Osteocyte (in vitro differentiated cells): ENCODE results near the gene SLC28A2. TPM values are rescaled to one million over a fixed set of nuclear protein-coding genes. Genes with fewer than 3 reads are reported as not detected.
A peak's percentile ranks its signal among the peaks of the same experiment; 100 is the strongest.
"Not testable (repeated sequence)": the region's sequence is repeated elsewhere in the genome, so short reads cannot be mapped to it uniquely, and the experiment has no call there.

Experiments used
- DNase-seq: peaks from one replicate; pipeline ENCODE4 v3.0.0; 2021; ENCODE audit warnings: mixed read lengths; ENCODE audit not compliant: unreplicated experiment; ENCODE audit errors: extremely low spot score
- H3K27ac Mint-ChIP-seq: one replicate; pipeline ENCODE4 v1.8.0; 2021; ENCODE audit warnings: mild to moderate bottlenecking, mixed read lengths; ENCODE audit not compliant: unreplicated experiment
- H3K27me3 Mint-ChIP-seq: one replicate; pipeline ENCODE4 v1.8.0; 2021; ENCODE audit warnings: mixed read lengths; ENCODE audit not compliant: unreplicated experiment
- H3K36me3 Mint-ChIP-seq: one replicate; pipeline ENCODE4 v1.8.0; 2021; ENCODE audit warnings: mixed read lengths; ENCODE audit not compliant: unreplicated experiment
- H3K4me1 Mint-ChIP-seq: one replicate; pipeline ENCODE4 v1.8.0; 2021; ENCODE audit warnings: mixed read lengths; ENCODE audit not compliant: unreplicated experiment
- H3K4me3 Mint-ChIP-seq: one replicate; pipeline ENCODE4 v1.8.0; 2021; ENCODE audit warnings: mild to moderate bottlenecking, moderate library complexity, mixed read lengths; ENCODE audit not compliant: unreplicated experiment
- H3K9me3 Mint-ChIP-seq: one replicate; pipeline ENCODE4 v1.8.0; 2021; ENCODE audit warnings: mixed read lengths; ENCODE audit not compliant: unreplicated experiment
- CTCF ChIP-seq: fragments of 200-600 bp; sonication (generic); IDR thresholded peaks from 2 replicates; pipeline ENCODE4 v1.5.0; 2021; ENCODE audit warnings: antibody characterized with exemption, mild to moderate bottlenecking, moderate library complexity
- total RNA-seq: library from RNA; stranded (reverse); gene quantifications from 2 replicates; pipeline ENCODE4 v1.2.1, GENCODE V29; 2021

SLC28A2 gene
- total RNA-seq, 1 donor from 2014 or later: not detected

DNA sequence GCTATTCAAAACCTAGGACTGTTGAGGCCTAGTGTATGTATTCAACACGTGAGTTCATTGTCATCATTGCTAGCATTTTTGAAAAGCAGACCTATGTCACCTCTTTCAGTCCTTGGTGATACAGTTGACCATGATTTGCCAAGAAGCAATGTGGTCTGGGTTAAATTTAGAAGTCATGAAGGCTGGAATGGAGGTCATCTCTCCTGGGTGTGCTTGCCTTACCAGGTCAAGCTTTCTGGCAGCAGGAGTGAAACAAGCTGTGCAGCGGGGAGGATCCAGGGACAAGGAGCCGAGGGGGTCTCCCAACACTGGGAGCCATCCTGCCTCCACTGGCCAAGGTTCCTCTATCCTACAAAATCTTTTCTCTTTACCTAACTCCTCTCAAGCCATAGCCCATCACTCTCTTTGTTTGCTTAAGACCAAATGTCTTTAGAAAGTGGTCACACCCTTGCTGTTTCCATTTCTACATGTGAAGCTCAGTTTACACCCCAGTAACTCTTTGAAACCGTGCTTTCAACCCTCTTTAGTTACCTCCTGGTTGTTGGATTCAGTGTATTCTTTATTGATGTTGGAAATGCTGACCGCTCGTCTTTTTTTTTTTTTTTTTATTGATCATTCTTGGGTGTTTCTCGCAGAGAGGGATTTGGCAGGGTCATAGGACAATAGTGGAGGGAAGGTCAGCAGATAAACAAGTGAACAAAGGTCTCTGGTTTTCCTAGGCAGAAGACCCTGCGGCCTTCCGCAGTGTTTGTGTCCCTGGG lies 40.0 kb downstream of the SLC28A2 start:
- no peak overlapping the region for H3K27ac Mint-ChIP-seq
- no peaks in the 10 kb centered on the region for H3K4me1 Mint-ChIP-seq
- no peaks in the 10 kb centered on the region for H3K9me3 Mint-ChIP-seq
- no peak for TF ChIP-seq CTCF
- no peak overlapping the region for H3K4me3 Mint-ChIP-seq
- no peak for DNase-seq
- peaks cover 6% of the 10 kb centered on the region for H3K27me3 Mint-ChIP-seq
- no peaks in the 10 kb centered on the region for H3K36me3 Mint-ChIP-seq

DNA sequence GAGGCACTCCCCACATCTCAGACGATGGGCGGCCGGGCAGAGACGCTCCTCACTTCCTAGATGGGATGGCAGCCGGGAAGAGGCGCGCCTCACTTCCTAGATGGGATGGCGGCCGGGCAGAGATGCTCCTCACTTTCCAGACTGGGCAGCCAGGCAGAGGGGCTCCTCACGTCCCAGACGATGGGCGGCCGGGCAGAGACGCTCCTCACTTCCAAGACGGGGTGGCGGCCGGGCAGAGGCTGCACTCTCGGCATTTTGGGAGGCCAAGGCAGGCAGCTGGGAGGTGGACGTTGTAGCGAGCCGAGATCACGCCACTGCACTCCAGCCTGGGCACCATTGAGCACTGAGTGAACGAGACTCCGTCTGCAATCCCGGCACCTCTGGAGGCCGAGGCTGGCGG lies 41.3 kb downstream of the SLC28A2 start:
- not testable (repeated sequence) for H3K9me3 Mint-ChIP-seq, DNase-seq, H3K36me3 Mint-ChIP-seq, H3K27ac Mint-ChIP-seq, H3K4me1 Mint-ChIP-seq, H3K27me3 Mint-ChIP-seq, H3K4me3 Mint-ChIP-seq

DNA sequence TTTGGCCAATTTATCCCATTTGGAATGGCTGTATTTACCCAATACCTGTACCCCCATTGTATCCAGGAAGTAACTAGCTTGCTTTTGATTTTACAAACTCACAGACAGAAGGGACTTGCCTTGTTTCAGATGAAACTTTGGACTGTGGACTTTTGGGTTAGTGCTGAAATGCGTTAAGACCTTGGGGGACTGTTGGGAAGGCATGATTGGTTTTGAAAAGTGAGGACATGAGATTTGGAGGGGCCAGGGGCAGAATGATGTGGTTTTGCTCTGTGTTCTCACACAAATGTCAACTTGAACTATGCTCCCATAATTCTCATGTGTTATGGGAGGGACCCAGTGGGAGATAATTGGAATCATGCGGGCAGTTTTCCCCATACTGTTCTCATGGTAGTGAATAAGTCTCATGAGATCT lies 46.9 kb downstream of the SLC28A2 start:
- not testable (repeated sequence) for H3K27me3 Mint-ChIP-seq, H3K4me3 Mint-ChIP-seq, DNase-seq, H3K9me3 Mint-ChIP-seq, H3K36me3 Mint-ChIP-seq, H3K27ac Mint-ChIP-seq, H3K4me1 Mint-ChIP-seq

DNA sequence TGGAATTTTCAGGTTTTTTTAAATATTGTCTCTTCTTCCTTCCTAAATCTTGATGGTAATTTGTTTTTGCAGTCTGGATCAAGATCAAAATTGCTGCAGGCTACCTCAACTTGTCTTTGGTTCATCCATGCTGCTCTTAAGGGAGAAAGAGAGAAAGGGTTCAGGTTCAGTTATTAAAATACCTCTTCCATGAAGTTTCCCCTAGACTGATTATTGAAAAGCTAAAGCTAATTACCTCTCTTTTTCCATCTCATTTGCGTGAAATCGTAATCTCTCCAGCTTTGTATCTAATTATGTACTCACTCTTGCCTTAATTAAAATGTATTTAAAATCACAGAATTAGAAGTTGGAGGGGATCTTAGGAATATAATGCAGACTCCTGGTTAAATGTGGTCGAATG lies 52.7 kb downstream of the SLC28A2 start:
- H3K27me3 Mint-ChIP-seq: peaks cover 28% of the 10 kb centered on the region

GRCh38 chr15:45306105-45306504 lies 54.1 kb downstream of the SLC28A2 start:
- no peak overlapping the region for H3K4me3 Mint-ChIP-seq
- no peaks in the 10 kb centered on the region for H3K36me3 Mint-ChIP-seq
- no peak for TF ChIP-seq CTCF
- H3K27me3 Mint-ChIP-seq: peaks cover 33% of the 10 kb centered on the region
- H3K27ac Mint-ChIP-seq: no peak overlapping the region
- H3K9me3 Mint-ChIP-seq: no peaks in the 10 kb centered on the region
- no peaks in the 10 kb centered on the region for H3K4me1 Mint-ChIP-seq
- no peak for DNase-seq

More for the DNA sequence above, 52.7 kb downstream of the SLC28A2 start:
- H3K4me3 Mint-ChIP-seq: no peak overlapping the region
- no peak overlapping the region for H3K27ac Mint-ChIP-seq
- no peak for TF ChIP-seq CTCF
- H3K4me1 Mint-ChIP-seq: no peaks in the 10 kb centered on the region
- no peak for DNase-seq
- no peaks in the 10 kb centered on the region for H3K9me3 Mint-ChIP-seq
- no peaks in the 10 kb centered on the region for H3K36me3 Mint-ChIP-seq

DNA sequence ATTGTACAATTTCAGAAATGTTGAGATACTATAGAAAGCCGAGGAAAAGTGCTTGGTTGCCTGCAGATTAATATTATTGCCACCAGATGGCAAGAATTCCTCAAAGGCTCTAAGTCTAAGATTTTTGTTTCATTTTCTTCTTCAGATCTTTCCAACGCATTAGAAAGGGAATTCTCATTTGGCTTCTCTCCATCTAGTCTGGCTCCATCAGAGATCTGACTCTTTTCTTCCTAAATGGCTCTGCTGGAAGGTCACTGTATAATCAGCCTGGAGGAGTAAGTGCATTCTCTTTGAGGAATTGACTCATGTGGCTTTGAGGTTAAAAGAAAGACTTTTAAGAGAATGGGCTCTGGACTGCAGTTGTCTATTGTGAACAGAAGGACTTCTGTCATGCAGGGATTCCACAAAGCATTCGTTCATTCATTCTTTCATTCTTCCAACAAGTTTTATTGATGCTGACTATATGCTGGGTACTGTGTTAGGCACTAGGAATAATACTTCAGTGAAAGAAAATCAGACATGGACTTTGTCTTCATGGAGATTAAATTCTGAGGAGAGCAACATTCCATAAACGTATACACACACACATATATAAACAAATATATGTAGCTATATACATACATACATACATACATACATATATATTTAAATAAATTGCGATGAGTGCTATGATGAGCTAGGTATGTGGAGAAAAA lies 55.3 kb downstream of the SLC28A2 start:
- Mint-ChIP-seq H3K36me3 (no peaks in the 10 kb centered on the region), H3K27me3 (peaks cover 35% of the 10 kb centered on the region), H3K9me3 (no peaks in the 10 kb centered on the region), H3K4me3 (peak overlapping the region; percentile 61), H3K27ac (no peak overlapping the region), H3K4me1 (no peaks in the 10 kb centered on the region)
- no peak for DNase-seq
- TF ChIP-seq CTCF: peak; percentile 68

DNA sequence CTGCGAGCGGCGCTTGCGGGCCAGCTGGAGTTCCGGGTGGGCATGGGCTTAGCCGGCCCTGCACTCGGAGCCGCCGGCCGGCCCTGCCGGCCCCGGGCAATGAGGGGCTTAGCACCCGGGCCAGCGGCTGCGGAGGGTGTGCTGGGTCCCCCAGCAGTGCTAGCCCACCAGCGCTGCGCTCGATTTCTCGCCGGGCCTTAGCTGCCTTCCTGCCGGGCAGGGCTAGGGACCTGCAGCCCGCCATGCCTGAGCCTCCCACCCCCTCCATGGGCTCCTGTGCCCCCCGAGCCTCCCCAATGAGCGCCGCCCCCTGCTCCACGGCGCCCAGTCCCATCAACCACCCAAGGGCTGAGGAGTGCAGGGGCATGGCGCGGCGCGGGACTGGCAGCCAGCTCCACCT lies 62.1 kb downstream of the SLC28A2 start:
- peaks cover 21% of the 10 kb centered on the region for H3K27me3 Mint-ChIP-seq
- not testable (repeated sequence) for H3K4me3 Mint-ChIP-seq, H3K9me3 Mint-ChIP-seq, H3K27ac Mint-ChIP-seq, H3K4me1 Mint-ChIP-seq, H3K36me3 Mint-ChIP-seq, DNase-seq
